ENCODE data around the gene HDAC4. TPM values are rescaled to one million over a fixed set of nuclear protein-coding genes. Genes with fewer than 3 reads are reported as not detected.
A peak's percentile ranks its signal among the peaks of the same experiment; 100 is the strongest.

The HDAC4 gene
- total and polyA plus RNA-seq, 9 of the 15 experiments (the other 6 are each of a cell fraction or from before 2014, with no cell fraction given), result 0.11 to 20.2 (median 4.0) TPM

DNA sequence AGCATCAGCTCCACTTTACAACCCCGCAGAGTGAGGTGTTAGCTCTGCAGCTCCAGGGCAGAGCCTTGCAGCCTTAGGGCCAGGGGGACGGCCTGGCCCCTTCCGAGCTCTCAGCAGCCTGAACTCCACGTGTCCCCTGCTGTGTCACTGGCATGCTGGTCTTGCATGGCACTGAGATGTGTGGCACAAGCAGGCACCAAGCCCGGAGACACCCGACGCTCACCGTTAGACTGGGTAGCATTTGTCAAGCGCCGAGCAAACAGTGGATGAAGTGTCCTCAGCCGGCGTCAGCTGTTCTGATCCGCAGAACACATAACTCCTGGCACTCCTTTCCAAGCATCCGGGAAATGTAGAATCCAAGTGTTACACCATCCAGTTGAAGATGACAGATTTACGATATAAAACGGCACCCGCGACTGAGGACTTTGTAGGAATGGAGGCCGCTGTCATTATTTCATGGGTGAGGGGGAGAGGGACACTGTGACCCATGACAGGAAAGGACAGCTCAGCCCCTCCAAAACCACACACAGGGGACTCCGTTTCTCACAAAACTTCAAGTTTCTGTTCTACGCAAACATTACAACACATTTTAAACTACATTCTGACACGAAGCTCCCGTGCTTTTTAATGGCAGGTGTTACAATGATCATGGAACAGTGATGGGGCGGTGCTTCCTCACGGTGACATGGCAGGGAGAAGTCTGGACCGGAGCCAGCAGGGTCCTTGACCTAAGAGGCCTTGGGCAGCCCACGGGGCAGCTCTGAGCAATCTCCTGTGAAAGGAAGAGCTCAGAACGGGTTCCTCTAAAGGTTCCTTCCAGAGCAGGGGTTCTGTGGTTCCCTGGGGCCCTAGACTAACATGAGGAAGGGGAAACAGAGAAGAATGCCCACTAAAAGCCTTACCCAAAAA is 89.4 kb downstream of the HDAC4 start:
- no peak for ATAC-seq
- CTCF ChIA-PET (ENCODE audit: low intra/inter-chr PET ratio), result no interaction called here
- H3K9ac ChIP-seq (ENCODE audit: insufficient read depth in 1 of 2, low read depth in 2 of 2, low read length in 2 of 2), result peak overlapping the region in 1 of 2 experiments; percentile 68; a peak in 2 of 4 replicates
- no peak for DNase-seq (ENCODE audit: extremely low read depth in 1 of 4, low spot score in 3 of 4)
- 74% methylated on average over 21 of the region's 28 CpGs for WGBS (ENCODE audit: insufficient coverage, low coverage, missing lambda C conversion rate)
- no peak overlapping the region for H2AFZ ChIP-seq (ENCODE audit: low read depth, low read length)
- in situ Hi-C loops (cut with MboI) (no loop called here), intact Hi-C loops (cut with micrococcal nuclease) (no loop called here)
- no TSS peak for BruUV-seq (replicated peaks)
- H3K36me3 ChIP-seq (ENCODE audit: control insufficient read depth, insufficient read depth, low read length), result no peaks in the 10 kb centered on the region; the same call in 2 of the 3 replicates
- no peaks in the 10 kb centered on the region for H3K9me1 ChIP-seq (ENCODE audit: control insufficient read depth, insufficient read depth, low read length)
- peaks cover 1 to 50% of the 10 kb centered on the region in 2 experiments; a peak in 4 of 5 replicates for H3K4me1 ChIP-seq (replicated peaks in 1 of 2; ENCODE audit: control insufficient read depth in 2 of 2, insufficient read depth in 2 of 2, low read length in 2 of 2)
- TF ChIP-seq MEIS2 (IDR thresholded peaks at IDR 0.05; ENCODE audit: partially characterized antibody) (peak; percentile 42), ZNF23 (CRISPR knock-in tag; IDR thresholded peaks at IDR 0.05) (no peak), SP1 (CRISPR knock-in tag; IDR thresholded peaks at IDR 0.05) (no peak), NFIC (IDR thresholded peaks at IDR 0.05) (peak; percentile 71), FOSL1 (tag; conservative IDR thresholded peaks at IDR 0.05) (no peak), NFE2 (IDR thresholded peaks at IDR 0.05; ENCODE audit: low read depth) (no peak)
- peaks cover 47% of the 10 kb centered on the region for H3K79me2 ChIP-seq (ENCODE audit: control insufficient read depth, insufficient read depth, low read length)
- H3K4me2 ChIP-seq (ENCODE audit: insufficient read depth, low read length), result no peak overlapping the region
- H4K20me1 ChIP-seq (replicated peaks; ENCODE audit: control insufficient read depth, insufficient read depth, low read length), result no peaks in the 10 kb centered on the region
- no peaks in the 10 kb centered on the region for H3K9me3 ChIP-seq (replicated peaks; ENCODE audit: control insufficient read depth, insufficient read depth, low read depth, low read length)
- no peak overlapping the region for H3K4me3 ChIP-seq
- H3K27me3 ChIP-seq (ENCODE audit: control insufficient read depth in 2 of 2, insufficient read depth in 2 of 2, low read length in 2 of 2), result no peaks in the 10 kb centered on the region
- no peak overlapping the region for H3K27ac ChIP-seq (ENCODE audit: extremely low read depth, low read depth, low read length)
- POLR2A ChIA-PET, result no interaction called here
- no peak for FAIRE-seq
